GM12878 (cell line): Measurements from ENCODE around the gene SRSF10.

Source experiments
- IKZF2 ChIP-seq, 2 experiments: fragments of 450-650 bp; IDR thresholded peaks; 2 replicates each; pipeline ENCODE4 v1.6.1; 2017; ENCODE audit warnings: mild to moderate bottlenecking in 2 of 2, moderate library complexity in 2 of 2
- TF ChIP-seq, protein P1 (sequence below), 3 experiments: IDR thresholded peaks in 2 of 3; conservative IDR thresholded peaks in 1 of 3; 2 replicates each; pipeline ENCODE4 v1.5.1; 2011; ENCODE audit warnings: low read depth in 3 of 3, low read length in 3 of 3, mild to moderate bottlenecking in 3 of 3, control low read depth in 2 of 3, moderate library complexity in 2 of 3, inconsistent platforms in 1 of 3, mixed read lengths in 1 of 3; ENCODE audit not compliant: control insufficient read depth in 2 of 3, insufficient read depth in 1 of 3; ENCODE audit errors: extremely low read depth in 1 of 3

DNA sequence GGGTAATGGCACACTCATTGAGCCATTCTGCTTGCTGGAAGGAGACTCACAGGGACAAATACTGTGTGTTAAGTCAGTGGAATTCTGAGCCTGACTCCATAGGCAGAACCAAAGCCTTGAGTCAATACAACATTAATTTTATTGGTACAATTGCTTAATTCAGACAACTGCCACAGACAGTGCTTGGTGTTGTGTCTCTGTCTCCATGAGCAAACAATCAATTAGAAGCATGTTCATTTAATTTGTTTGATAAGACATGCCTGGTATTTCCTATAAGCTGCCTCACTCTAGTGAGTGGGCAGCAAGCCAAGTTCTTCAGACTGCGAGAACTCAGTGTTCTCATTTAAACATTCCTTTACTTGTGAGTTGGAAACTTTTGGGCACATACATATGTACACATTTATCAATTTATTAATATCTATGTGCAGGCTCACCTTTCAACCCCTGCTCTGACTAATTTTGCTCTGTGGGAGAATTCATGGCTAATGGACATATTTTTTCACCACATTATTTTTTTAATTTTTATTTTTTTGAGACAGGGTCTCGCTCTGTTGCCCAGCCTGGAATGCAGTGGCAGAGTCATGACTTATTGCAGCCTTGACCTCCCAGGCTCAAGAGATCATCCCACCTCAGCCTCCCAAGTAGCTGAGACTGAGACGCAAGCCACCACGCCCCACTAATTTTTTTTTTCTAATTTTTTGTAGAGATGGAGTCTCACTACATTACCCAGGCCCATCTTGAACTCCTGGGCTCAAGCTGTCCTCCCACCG is 4.5 kb upstream of the SRSF10 start:
- TF ChIP-seq, protein P1, sequence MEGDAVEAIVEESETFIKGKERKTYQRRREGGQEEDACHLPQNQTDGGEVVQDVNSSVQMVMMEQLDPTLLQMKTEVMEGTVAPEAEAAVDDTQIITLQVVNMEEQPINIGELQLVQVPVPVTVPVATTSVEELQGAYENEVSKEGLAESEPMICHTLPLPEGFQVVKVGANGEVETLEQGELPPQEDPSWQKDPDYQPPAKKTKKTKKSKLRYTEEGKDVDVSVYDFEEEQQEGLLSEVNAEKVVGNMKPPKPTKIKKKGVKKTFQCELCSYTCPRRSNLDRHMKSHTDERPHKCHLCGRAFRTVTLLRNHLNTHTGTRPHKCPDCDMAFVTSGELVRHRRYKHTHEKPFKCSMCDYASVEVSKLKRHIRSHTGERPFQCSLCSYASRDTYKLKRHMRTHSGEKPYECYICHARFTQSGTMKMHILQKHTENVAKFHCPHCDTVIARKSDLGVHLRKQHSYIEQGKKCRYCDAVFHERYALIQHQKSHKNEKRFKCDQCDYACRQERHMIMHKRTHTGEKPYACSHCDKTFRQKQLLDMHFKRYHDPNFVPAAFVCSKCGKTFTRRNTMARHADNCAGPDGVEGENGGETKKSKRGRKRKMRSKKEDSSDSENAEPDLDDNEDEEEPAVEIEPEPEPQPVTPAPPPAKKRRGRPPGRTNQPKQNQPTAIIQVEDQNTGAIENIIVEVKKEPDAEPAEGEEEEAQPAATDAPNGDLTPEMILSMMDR (IDR thresholded peaks at IDR 0.05 in 2 of 3, conservative IDR thresholded peaks at IDR 0.05 in 1 of 3; ENCODE audit: control insufficient read depth in 2 of 3, extremely low read depth in 1 of 3, insufficient read depth in 1 of 3, low read depth in 3 of 3, low read length in 3 of 3) = no peak
- no peak for TF ChIP-seq IKZF2 (IDR thresholded peaks at IDR 0.05)
